Cardiac septum (tissue), 1 donor: ENCODE data around the gene COL17A1. TPM values are rescaled to one million over a fixed set of nuclear protein-coding genes. Genes with fewer than 3 reads are reported as not detected.

Source experiments
- DNase-seq: peaks from one replicate; pipeline ENCODE4 v3.0.0-alpha.2; 2020; ENCODE audit warnings: low spot score
- intact Hi-C: fragments of 100-400 bp; cut with DNase I; formaldehyde crosslinking; loops from one replicate; pipeline ENCODE4 v1.14.0; 2022
- microRNA-seq: library from miRNA; unstranded; fragments of <30 nt; microRNA quantifications from one replicate; pipeline ENCODE4 v1.2.0, GENCODE V29; 2020
- total RNA-seq: library from RNA; stranded (reverse); fragmentation: NEBNext Ultra II Directional; extraction: Animal tissue kit (Norgen Biotek cat#: 25700); gene quantifications from one replicate; pipeline ENCODE4 v1.2.1, GENCODE V29; 2021
- donor health status: DM: no; HTN: no; CAD: no.

Gene COL17A1
- total RNA-seq, 1 donor from 2014 or later, result 0.22 TPM

GRCh38 chr10:104018471-104018870 lies 67.2 kb downstream of the COL17A1 start:
- no peak for DNase-seq
- intact Hi-C loops, result no loop called here

- intact Hi-C loops, result no loop called here
- no peak for DNase-seq
Measured at GRCh38 chr10:104016661-104017060, 69.0 kb downstream of the COL17A1 start.

- no peak for DNase-seq
- intact Hi-C loops, result no loop called here
Measured at GRCh38 chr10:104014176-104014575, 71.5 kb downstream of the COL17A1 start.

GRCh38 chr10:104013489-104013888 lies 72.2 kb downstream of the COL17A1 start:
- intact Hi-C loops, result no loop called here

GRCh38 chr10:104011904-104012303 lies 73.8 kb downstream of the COL17A1 start:
- intact Hi-C loops, result no loop called here
- DNase-seq, result no peak

More at GRCh38 chr10:104013489-104013888, 72.2 kb downstream of the COL17A1 start:
- DNase-seq, result no peak

- DNase-seq, result no peak
- intact Hi-C loops, result no loop called here
Measured at GRCh38 chr10:104005172-104005863, 80.4 kb downstream of the COL17A1 start.

- DNase-seq, result no peak
- intact Hi-C loops, result no loop called here
Measured at GRCh38 chr10:104002911-104003310, 82.8 kb downstream of the COL17A1 start.

GRCh38 chr10:103998805-103999204 lies 86.9 kb downstream of the COL17A1 start:
- intact Hi-C loops, result no loop called here
- no peak for DNase-seq

GRCh38 chr10:103995134-103995533 lies 90.5 kb downstream of the COL17A1 start:
- DNase-seq, result no peak
- intact Hi-C loops, result no loop called here

- intact Hi-C loops, result no loop called here
- DNase-seq, result no peak
Measured at GRCh38 chr10:103991393-103992128, 94.1 kb downstream of the COL17A1 start.

- intact Hi-C loops, result no loop called here
- no peak for DNase-seq
Measured at GRCh38 chr10:103990531-103990930, 95.1 kb downstream of the COL17A1 start.

GRCh38 chr10:103990121-103990520 lies 95.6 kb downstream of the COL17A1 start:
- no peak for DNase-seq
- intact Hi-C loops, result no loop called here

- no peak for DNase-seq
- intact Hi-C loops, result no loop called here
Measured at GRCh38 chr10:103986360-103986759, 99.3 kb downstream of the COL17A1 start.

- intact Hi-C loops, result no loop called here
- no peak for DNase-seq
Measured at GRCh38 chr10:103985726-103986125, 100.0 kb downstream of the COL17A1 start.

- intact Hi-C loops, result no loop called here
Measured at GRCh38 chr10:103983367-103983911, 102.2 kb downstream of the COL17A1 start.

GRCh38 chr10:103982639-103983038 lies 103.0 kb downstream of the COL17A1 start:
- DNase-seq, result no peak
- intact Hi-C loops, result no loop called here

More at GRCh38 chr10:103983367-103983911, 102.2 kb downstream of the COL17A1 start:
- DNase-seq, result no peak

Small RNAs within 50 kb of the gene (microRNA-seq; reads per million reads assigned to microRNA genes)
- not detected for gene MIR936

Other genes with a start within 250 kb of the COL17A1 start
- gene SH3PXD2A, start 230.3 kb downstream of the COL17A1 start, total RNA-seq, result 45.0 TPM
- gene STN1, start 167.7 kb downstream of the COL17A1 start, total RNA-seq, result 33.9 TPM
- gene SLK, start 118.7 kb downstream of the COL17A1 start, total RNA-seq, result 59.7 TPM
- 7.2 TPM for gene SFR1, start 36.3 kb upstream of the COL17A1 start, total RNA-seq
- 0.08 TPM for gene CFAP43, start 146.5 kb upstream of the COL17A1 start, total RNA-seq
- 209 TPM for gene GSTO1, start 169.0 kb upstream of the COL17A1 start, total RNA-seq
- gene GSTO2, start 183.3 kb upstream of the COL17A1 start, total RNA-seq, result 0.67 TPM